T1000 (cell line): ENCODE data around the gene GALNT17.

Source experiments
- DNase-seq: peaks from one replicate; lab custom pipeline; 2025; ENCODE audit warnings: mixed read lengths; lab: John Stamatoyannopoulos, UW

The GALNT17 gene

GRCh38 chr7:71504697-71505441, 372.9 kb downstream of the GALNT17 start:
- no peak for DNase-seq

GRCh38 chr7:71506822-71507221, 374.9 kb downstream of the GALNT17 start:
- no peak for DNase-seq

GRCh38 chr7:71507680-71508602, 376.0 kb downstream of the GALNT17 start:
- DNase-seq: no peak

GRCh38 chr7:71509381-71509780, 377.4 kb downstream of the GALNT17 start:
- DNase-seq: no peak

GRCh38 chr7:71511361-71511807, 379.4 kb downstream of the GALNT17 start:
- no peak for DNase-seq

GRCh38 chr7:71517940-71518699, 386.2 kb downstream of the GALNT17 start:
- no peak for DNase-seq

GRCh38 chr7:71518880-71519279, 386.9 kb downstream of the GALNT17 start:
- no peak for DNase-seq

- no peak for DNase-seq
Measured at GRCh38 chr7:71521506-71521905, 389.6 kb downstream of the GALNT17 start.

- DNase-seq: no peak
Measured at GRCh38 chr7:71526106-71526505, 394.2 kb downstream of the GALNT17 start.

- DNase-seq: no peak
Measured at GRCh38 chr7:71527213-71527612, 395.3 kb downstream of the GALNT17 start.

- no peak for DNase-seq
Measured at GRCh38 chr7:71535616-71536015, 403.7 kb downstream of the GALNT17 start.

- DNase-seq: no peak
Measured at GRCh38 chr7:71538210-71538609, 406.3 kb downstream of the GALNT17 start.

GRCh38 chr7:71539615-71540014, 407.7 kb downstream of the GALNT17 start:
- no peak for DNase-seq

- DNase-seq: no peak
Measured at GRCh38 chr7:71541707-71542353, 409.9 kb downstream of the GALNT17 start.

GRCh38 chr7:71543396-71543795, 411.5 kb downstream of the GALNT17 start:
- DNase-seq: no peak

GRCh38 chr7:71544816-71545215, 412.9 kb downstream of the GALNT17 start:
- DNase-seq: no peak

- no peak for DNase-seq
Measured at GRCh38 chr7:71547426-71547825, 415.5 kb downstream of the GALNT17 start.

GRCh38 chr7:71548746-71549145, 416.8 kb downstream of the GALNT17 start:
- DNase-seq: no peak

- no peak for DNase-seq
Measured at GRCh38 chr7:71553306-71553705, 421.4 kb downstream of the GALNT17 start.

- no peak for DNase-seq
Measured at GRCh38 chr7:71555758-71556157, 423.8 kb downstream of the GALNT17 start.

- DNase-seq: no peak
Measured at GRCh38 chr7:71558806-71559613, 427.1 kb downstream of the GALNT17 start.
